HepG2 (cell line): Measurements from ENCODE around the gene NRL. TPM values are rescaled to one million over a fixed set of nuclear protein-coding genes. Genes with fewer than 3 reads are reported as not detected.

ENCODE experiments used
- FOSL2 ChIP-seq: sonication (generic); formaldehyde crosslinking; IDR thresholded peaks from 2 replicates; pipeline ENCODE4 v1.4.0; 2020; ENCODE audit warnings: missing genetic modification reagents
- HDAC1 ChIP-seq: sonication (generic); formaldehyde crosslinking; IDR thresholded peaks from 2 replicates; pipeline ENCODE4 v1.5.1; 2020; ENCODE audit warnings: mild to moderate bottlenecking, missing genetic modification reagents
- SAP130 ChIP-seq: IDR thresholded peaks from 2 replicates; pipeline ENCODE4 v1.6.1; 2016; ENCODE audit warnings: low read depth
- SMARCC2 ChIP-seq: fragments of 450-650 bp; IDR thresholded peaks from 2 replicates; pipeline ENCODE4 v1.6.1; 2017; ENCODE audit warnings: antibody characterized with exemption, mild to moderate bottlenecking
- TIGD3 ChIP-seq: sonication (generic); formaldehyde crosslinking; IDR thresholded peaks from 2 replicates; pipeline ENCODE4 v1.5.1; 2020; ENCODE audit warnings: mild to moderate bottlenecking, missing genetic modification reagents, borderline replicate concordance
- TSC22D2 ChIP-seq: sonication (generic); formaldehyde crosslinking; IDR thresholded peaks from 2 replicates; pipeline ENCODE4 v1.5.1; 2020; ENCODE audit warnings: missing genetic modification reagents, mild to moderate bottlenecking, borderline replicate concordance
- U2AF1 ChIP-seq: fragments of 200-400 bp; formaldehyde crosslinking; optimal IDR thresholded peaks from 2 replicates; pipeline ENCODE3; 2017; ENCODE audit warnings: mild to moderate bottlenecking, low read depth, low read length
- YY1 ChIP-seq: IDR thresholded peaks from 2 replicates; pipeline ENCODE4 v1.6.1; 2011; ENCODE audit warnings: low read length, low read depth, moderate library complexity, mild to moderate bottlenecking; ENCODE audit not compliant: insufficient read depth, insufficient replicate concordance
- ZBTB1 ChIP-seq: sonication (generic); formaldehyde crosslinking; IDR thresholded peaks from 2 replicates; pipeline ENCODE4 v1.4.0; 2020; ENCODE audit warnings: missing genetic modification reagents, borderline replicate concordance
- ZFP62 ChIP-seq: sonication (generic); formaldehyde crosslinking; IDR thresholded peaks from 2 replicates; pipeline ENCODE4 v1.4.0; 2020; ENCODE audit warnings: missing genetic modification reagents
- ZNF225 ChIP-seq: sonication (generic); formaldehyde crosslinking; IDR thresholded peaks from 2 replicates; pipeline ENCODE4 v1.4.0; 2020; ENCODE audit warnings: mild to moderate bottlenecking, missing genetic modification reagents
- ZNF556 ChIP-seq: sonication (generic); formaldehyde crosslinking; IDR thresholded peaks from 2 replicates; pipeline ENCODE4 v1.4.0; 2020; ENCODE audit warnings: mild to moderate bottlenecking, missing genetic modification reagents, borderline replicate concordance
- ZNF614 ChIP-seq: IDR thresholded peaks from 2 replicates; pipeline ENCODE4 v1.6.1; 2018; ENCODE audit warnings: missing biosample characterization, missing genetic modification reagents, inconsistent platforms, borderline replicate concordance
- ZNF710 ChIP-seq: sonication (generic); formaldehyde crosslinking; IDR thresholded peaks from 2 replicates; pipeline ENCODE4 v1.5.0; 2020; ENCODE audit warnings: mild to moderate bottlenecking, missing genetic modification reagents, borderline replicate concordance
- ZNF792 ChIP-seq: IDR thresholded peaks from 2 replicates; pipeline ENCODE4 v1.6.1; 2016
- ZSCAN25 ChIP-seq: sonication (generic); formaldehyde crosslinking; IDR thresholded peaks from 2 replicates; pipeline ENCODE4 v1.8.0; 2022; ENCODE audit warnings: mild to moderate bottlenecking, missing genetic modification reagents
- polyA plus RNA-seq, 8 experiments: library from polyadenylated mRNA; depleted of rRNA in 3 of 8; stranded (reverse) in 7 of 8; unstranded in 1 of 8; fragments of >200 nt; fragmentation: Illumina TruSeq in 4 of 8; extraction: Trizol in 4 of 8; gene quantifications; 2 replicates each; pipeline versions ENCODE4 v1.2.1 to v1.2.3, GENCODE V29; 2011 to 2016; ENCODE audit warnings: low read depth in 4 of 8, missing spikeins in 1 of 8, mixed read lengths in 1 of 8; ENCODE audit not compliant: insufficient read depth in 1 of 8
- total RNA-seq, 5 experiments: library from RNA; depleted of rRNA; stranded (reverse); fragments of >200 nt; fragmentation: Illumina TruSeq; extraction: Trizol; gene quantifications; 2 replicates each; pipeline ENCODE4 v1.2.3, GENCODE V29; 2016; ENCODE audit warnings: low read depth in 1 of 5
- TF ChIP-seq, protein P1 (sequence below): sonication (generic); formaldehyde crosslinking; IDR thresholded peaks from 2 replicates; pipeline ENCODE4 v1.4.0; 2020; ENCODE audit warnings: mild to moderate bottlenecking, missing genetic modification reagents
- TF ChIP-seq, protein P2 (sequence below): sonication (generic); formaldehyde crosslinking; IDR thresholded peaks from 2 replicates; pipeline ENCODE4 v1.4.0; 2020; ENCODE audit warnings: missing genetic modification reagents
- TF ChIP-seq, protein P3 (sequence below): sonication (generic); formaldehyde crosslinking; IDR thresholded peaks from 2 replicates; pipeline ENCODE4 v1.8.0; 2022; ENCODE audit warnings: missing genetic modification reagents, mild to moderate bottlenecking, inconsistent platforms, borderline replicate concordance

Gene NRL
- total and polyA plus RNA-seq, 2 of the 13 experiments (the other 11 are each of a cell fraction or from before 2014, with no cell fraction given): 2.5 to 4.7 TPM

- TF ChIP-seq TSC22D2: 0 out of 2 replicates have a peak, but pooled peaks have one; percentile 47
- TF ChIP-seq ZFP62 (CRISPR knock-in tag): no peak
- peak; percentile 65; the same call in 1 of the 2 replicates for TF ChIP-seq ZBTB1
- TF ChIP-seq ZNF225 (CRISPR knock-in tag): no peak; the same call in 1 of the 2 replicates
- TF ChIP-seq U2AF1: peak; percentile 83
- peak; percentile 72; the same call in 1 of the 2 replicates for TF ChIP-seq ZSCAN25
- peak; percentile 81; the same call in 1 of the 2 replicates for TF ChIP-seq ZNF614 (CRISPR knock-in tag)
- peak; percentile 36 for TF ChIP-seq FOSL2
- TF ChIP-seq, protein P1, sequence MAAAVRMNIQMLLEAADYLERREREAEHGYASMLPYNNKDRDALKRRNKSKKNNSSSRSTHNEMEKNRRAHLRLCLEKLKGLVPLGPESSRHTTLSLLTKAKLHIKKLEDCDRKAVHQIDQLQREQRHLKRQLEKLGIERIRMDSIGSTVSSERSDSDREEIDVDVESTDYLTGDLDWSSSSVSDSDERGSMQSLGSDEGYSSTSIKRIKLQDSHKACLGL (CRISPR knock-in tag): peak; percentile 95
- no peak for TF ChIP-seq HDAC1
- peak; percentile 97 for TF ChIP-seq SAP130 (CRISPR knock-in tag)
- TF ChIP-seq ZNF792: peak; percentile 14; the same call in 1 of the 2 replicates
- TF ChIP-seq, protein P2, sequence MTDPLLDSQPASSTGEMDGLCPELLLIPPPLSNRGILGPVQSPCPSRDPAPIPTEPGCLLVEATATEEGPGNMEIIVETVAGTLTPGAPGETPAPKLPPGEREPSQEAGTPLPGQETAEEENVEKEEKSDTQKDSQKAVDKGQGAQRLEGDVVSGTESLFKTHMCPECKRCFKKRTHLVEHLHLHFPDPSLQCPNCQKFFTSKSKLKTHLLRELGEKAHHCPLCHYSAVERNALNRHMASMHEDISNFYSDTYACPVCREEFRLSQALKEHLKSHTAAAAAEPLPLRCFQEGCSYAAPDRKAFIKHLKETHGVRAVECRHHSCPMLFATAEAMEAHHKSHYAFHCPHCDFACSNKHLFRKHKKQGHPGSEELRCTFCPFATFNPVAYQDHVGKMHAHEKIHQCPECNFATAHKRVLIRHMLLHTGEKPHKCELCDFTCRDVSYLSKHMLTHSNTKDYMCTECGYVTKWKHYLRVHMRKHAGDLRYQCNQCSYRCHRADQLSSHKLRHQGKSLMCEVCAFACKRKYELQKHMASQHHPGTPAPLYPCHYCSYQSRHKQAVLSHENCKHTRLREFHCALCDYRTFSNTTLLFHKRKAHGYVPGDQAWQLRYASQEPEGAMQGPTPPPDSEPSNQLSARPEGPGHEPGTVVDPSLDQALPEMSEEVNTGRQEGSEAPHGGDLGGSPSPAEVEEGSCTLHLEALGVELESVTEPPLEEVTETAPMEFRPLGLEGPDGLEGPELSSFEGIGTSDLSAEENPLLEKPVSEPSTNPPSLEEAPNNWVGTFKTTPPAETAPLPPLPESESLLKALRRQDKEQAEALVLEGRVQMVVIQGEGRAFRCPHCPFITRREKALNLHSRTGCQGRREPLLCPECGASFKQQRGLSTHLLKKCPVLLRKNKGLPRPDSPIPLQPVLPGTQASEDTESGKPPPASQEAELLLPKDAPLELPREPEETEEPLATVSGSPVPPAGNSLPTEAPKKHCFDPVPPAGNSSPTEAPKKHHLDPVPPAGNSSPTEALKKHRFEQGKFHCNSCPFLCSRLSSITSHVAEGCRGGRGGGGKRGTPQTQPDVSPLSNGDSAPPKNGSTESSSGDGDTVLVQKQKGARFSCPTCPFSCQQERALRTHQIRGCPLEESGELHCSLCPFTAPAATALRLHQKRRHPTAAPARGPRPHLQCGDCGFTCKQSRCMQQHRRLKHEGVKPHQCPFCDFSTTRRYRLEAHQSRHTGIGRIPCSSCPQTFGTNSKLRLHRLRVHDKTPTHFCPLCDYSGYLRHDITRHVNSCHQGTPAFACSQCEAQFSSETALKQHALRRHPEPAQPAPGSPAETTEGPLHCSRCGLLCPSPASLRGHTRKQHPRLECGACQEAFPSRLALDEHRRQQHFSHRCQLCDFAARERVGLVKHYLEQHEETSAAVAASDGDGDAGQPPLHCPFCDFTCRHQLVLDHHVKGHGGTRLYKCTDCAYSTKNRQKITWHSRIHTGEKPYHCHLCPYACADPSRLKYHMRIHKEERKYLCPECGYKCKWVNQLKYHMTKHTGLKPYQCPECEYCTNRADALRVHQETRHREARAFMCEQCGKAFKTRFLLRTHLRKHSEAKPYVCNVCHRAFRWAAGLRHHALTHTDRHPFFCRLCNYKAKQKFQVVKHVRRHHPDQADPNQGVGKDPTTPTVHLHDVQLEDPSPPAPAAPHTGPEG: no peak
- no peak for TF ChIP-seq SMARCC2
- TF ChIP-seq TIGD3 (CRISPR knock-in tag): peak; percentile 66; the same call in 1 of the 2 replicates
- TF ChIP-seq ZNF710 (CRISPR knock-in tag): peak; percentile 90; the same call in 1 of the 2 replicates
- TF ChIP-seq YY1: peak; percentile 81
- TF ChIP-seq, protein P3, sequence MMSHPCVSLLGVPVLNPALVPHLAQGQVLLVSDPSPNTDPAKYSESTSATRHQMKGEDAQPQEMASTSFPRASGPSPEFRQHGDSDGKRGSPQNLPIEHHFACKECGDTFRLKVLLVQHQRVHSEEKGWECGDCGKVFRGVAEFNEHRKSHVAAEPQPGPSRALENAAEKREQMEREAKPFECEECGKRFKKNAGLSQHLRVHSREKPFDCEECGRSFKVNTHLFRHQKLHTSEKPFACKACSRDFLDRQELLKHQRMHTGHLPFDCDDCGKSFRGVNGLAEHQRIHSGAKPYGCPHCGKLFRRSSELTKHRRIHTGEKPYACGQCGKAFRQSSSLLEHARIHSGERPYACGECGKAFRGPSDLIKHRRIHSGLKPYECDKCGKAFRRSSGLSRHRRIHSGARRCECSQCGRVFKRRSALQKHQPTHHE: peak; percentile 86; the same call in 1 of the 2 replicates
- peak; percentile 88 for TF ChIP-seq ZNF556 (CRISPR knock-in tag)
These were observed 31.8 kb upstream of the NRL start, which contains the start of gene PSME2 (continued) for GRCh38 chr14:24146453-24146977.
